ENCODE measurements around the gene SLC25A21.

SLC25A21 gene

DNA sequence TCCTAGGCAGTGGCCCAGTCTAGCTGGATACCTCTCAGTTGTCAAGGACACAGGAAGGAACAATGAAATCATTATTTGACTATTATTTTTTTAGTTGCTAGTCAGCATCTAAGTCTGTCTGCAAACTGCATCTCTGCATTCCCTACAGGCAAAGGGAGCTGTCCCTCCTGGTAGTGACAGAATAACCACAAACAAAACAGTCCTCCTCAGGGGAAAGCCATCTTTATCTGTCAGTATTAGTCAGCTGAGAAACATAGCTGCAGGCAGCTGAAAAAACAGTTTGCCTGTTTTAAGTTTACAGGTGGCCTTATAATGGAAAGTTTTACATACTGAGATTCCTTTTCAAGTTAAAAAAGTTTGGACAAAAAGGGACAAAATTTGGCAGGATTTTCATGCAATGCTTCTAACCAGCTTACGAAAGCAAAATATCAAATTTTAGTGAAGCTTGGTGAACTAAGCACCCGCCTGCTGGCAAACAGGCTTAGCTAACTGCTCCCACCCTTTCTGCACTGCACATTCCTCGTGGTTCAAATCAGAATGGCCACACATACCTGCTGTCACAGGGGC is 29.5 kb downstream of the SLC25A21 start:
- no peak for DNase-seq (ENCODE audit: low read depth, low spot score)
- no peak for TF ChIP-seq POLR2AphosphoS5 (IDR thresholded peaks at IDR 0.05; ENCODE audit: borderline replicate concordance, low read depth, low read length)
- TF ChIP-seq FOXP2 (optimal IDR thresholded peaks at IDR 0.05; ENCODE audit: control extremely low read depth, extremely low read length, insufficient read depth), result no peak
- TF ChIP-seq EZH2 (IDR thresholded peaks at IDR 0.05), result no peak
- Histone ChIP-seq H3K9me3 (ENCODE audit: low read depth, low read length) (no peaks in the 10 kb centered on the region), H3K27ac (no peak overlapping the region), H3K9ac (ENCODE audit: insufficient read length) (no peak overlapping the region), H3K4me3 (no peak overlapping the region), H3K36me3 (ENCODE audit: insufficient read depth, low read length) (no peaks in the 10 kb centered on the region)

DNA sequence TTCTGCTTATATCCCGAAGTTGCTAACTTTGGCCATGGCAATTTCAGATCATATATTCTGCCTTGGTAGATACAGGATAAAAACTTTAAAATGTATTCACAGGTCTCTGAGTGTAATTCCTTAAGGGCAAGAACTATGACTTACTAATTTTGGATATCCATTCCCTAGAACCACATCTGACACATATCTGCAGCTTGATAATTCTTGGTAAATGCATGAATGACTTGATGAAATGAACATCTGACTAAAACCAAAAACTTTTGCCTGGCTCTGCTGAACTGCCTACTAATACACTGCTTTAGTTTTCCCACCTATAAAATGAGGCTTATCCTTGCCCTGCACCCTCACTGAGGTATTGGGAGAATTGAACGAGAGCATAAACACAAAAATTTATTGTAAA is 32.2 kb downstream of the SLC25A21 start:
- Histone ChIP-seq H3K36me3 (ENCODE audit: insufficient read depth, low read length) (no peaks in the 10 kb centered on the region), H3K27ac (no peak overlapping the region), H3K9me3 (ENCODE audit: low read depth, low read length) (no peaks in the 10 kb centered on the region), H3K4me3 (no peak overlapping the region), H3K9ac (ENCODE audit: insufficient read length) (no peak overlapping the region)
- no peak for DNase-seq (ENCODE audit: low read depth, low spot score)
- TF ChIP-seq FOXP2 (optimal IDR thresholded peaks at IDR 0.05; ENCODE audit: control extremely low read depth, extremely low read length, insufficient read depth), result no peak
- no peak for TF ChIP-seq POLR2AphosphoS5 (IDR thresholded peaks at IDR 0.05; ENCODE audit: borderline replicate concordance, low read depth, low read length)
- TF ChIP-seq EZH2 (IDR thresholded peaks at IDR 0.05), result no peak

DNA sequence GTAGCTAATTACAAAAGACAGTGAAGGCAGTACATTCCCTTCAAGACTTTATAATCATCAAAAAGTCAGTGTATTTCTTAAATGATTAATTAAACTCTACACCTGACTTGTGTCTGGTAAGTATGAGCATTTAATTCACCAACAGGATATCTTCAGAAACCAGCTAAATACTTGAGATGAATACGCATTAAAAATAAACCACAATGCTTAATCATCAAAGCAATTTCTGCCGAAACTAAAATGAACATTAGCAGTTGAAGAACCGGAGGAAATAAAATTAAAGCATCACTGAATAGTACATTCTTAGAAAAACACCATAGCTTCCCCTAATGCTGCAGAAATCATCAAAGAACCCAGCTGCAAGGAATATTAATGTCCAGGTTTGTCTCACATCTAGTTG is 32.7 kb downstream of the SLC25A21 start:
- TF ChIP-seq FOXP2 (optimal IDR thresholded peaks at IDR 0.05; ENCODE audit: control extremely low read depth, extremely low read length, insufficient read depth), result no peak
- TF ChIP-seq POLR2AphosphoS5 (IDR thresholded peaks at IDR 0.05; ENCODE audit: borderline replicate concordance, low read depth, low read length), result no peak
- no peak for TF ChIP-seq EZH2 (IDR thresholded peaks at IDR 0.05)
- H3K27ac ChIP-seq, result no peak overlapping the region
- no peaks in the 10 kb centered on the region for H3K9me3 ChIP-seq (ENCODE audit: low read depth, low read length)
- no peak overlapping the region for H3K9ac ChIP-seq (ENCODE audit: insufficient read length)
- no peaks in the 10 kb centered on the region for H3K36me3 ChIP-seq (ENCODE audit: insufficient read depth, low read length)
- no peak overlapping the region for H3K4me3 ChIP-seq
- DNase-seq (ENCODE audit: low read depth, low spot score), result no peak

DNA sequence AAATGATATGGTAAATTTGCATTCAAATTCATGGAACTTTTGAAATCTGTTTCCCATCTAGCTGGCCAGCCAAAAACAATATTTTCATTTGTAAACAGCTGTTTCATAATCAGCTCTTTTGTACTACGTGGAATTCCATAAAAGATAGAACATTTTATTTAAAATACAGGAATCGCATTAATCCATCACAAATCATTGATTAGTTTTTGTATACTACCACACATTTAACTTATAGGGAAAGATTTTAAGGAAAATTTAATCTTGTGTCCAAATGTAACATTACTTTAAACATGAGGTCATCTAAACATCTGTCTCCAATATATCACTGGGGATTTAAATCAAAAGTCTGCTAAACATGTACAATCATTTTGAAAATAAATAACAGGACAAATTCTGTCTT is 33.5 kb downstream of the SLC25A21 start:
- Histone ChIP-seq H3K27ac (no peak overlapping the region), H3K9me3 (ENCODE audit: low read depth, low read length) (no peaks in the 10 kb centered on the region), H3K9ac (ENCODE audit: insufficient read length) (no peak overlapping the region), H3K4me3 (no peak overlapping the region), H3K36me3 (ENCODE audit: insufficient read depth, low read length) (no peaks in the 10 kb centered on the region)
- no peak for TF ChIP-seq FOXP2 (optimal IDR thresholded peaks at IDR 0.05; ENCODE audit: control extremely low read depth, extremely low read length, insufficient read depth)
- no peak for TF ChIP-seq POLR2AphosphoS5 (IDR thresholded peaks at IDR 0.05; ENCODE audit: borderline replicate concordance, low read depth, low read length)
- no peak for TF ChIP-seq EZH2 (IDR thresholded peaks at IDR 0.05)
- no peak for DNase-seq (ENCODE audit: low read depth, low spot score)

DNA sequence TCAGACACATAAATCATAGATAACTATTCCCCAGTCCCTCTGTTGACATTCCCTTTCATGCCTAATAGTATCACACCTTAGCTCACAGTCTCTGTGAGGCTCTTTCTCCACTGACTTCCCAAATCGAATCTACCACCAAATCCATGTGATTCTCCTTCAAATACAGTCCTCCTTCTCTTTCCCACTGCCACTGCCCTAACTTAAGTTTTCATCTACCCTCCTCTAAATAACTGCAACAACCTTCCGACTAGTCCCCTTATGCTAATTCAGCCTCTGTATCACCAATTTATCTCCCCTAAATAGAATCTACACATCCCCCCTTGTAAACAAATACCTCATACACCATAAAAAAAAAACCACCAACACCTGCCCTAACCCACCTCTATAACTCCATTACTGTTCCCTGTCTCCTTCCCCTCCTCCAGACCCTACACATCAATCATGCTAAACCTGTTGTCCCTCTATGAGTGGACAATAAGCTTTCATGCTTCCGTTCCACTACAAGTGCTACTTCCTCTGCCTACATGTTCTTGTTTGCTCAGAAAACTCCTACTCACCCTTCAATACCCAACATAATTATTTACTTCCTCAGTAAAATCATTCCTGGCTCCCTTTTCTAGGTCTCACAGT is 39.0 kb downstream of the SLC25A21 start:
- no peak for DNase-seq (ENCODE audit: low read depth, low spot score)
- Histone ChIP-seq H3K9ac (ENCODE audit: insufficient read length) (no peak overlapping the region), H3K4me3 (no peak overlapping the region), H3K36me3 (ENCODE audit: insufficient read depth, low read length) (no peaks in the 10 kb centered on the region), H3K9me3 (ENCODE audit: low read depth, low read length) (no peaks in the 10 kb centered on the region), H3K27ac (no peak overlapping the region)
- TF ChIP-seq POLR2AphosphoS5 (IDR thresholded peaks at IDR 0.05; ENCODE audit: borderline replicate concordance, low read depth, low read length) (no peak), FOXP2 (optimal IDR thresholded peaks at IDR 0.05; ENCODE audit: control extremely low read depth, extremely low read length, insufficient read depth) (no peak), EZH2 (IDR thresholded peaks at IDR 0.05) (no peak)

DNA sequence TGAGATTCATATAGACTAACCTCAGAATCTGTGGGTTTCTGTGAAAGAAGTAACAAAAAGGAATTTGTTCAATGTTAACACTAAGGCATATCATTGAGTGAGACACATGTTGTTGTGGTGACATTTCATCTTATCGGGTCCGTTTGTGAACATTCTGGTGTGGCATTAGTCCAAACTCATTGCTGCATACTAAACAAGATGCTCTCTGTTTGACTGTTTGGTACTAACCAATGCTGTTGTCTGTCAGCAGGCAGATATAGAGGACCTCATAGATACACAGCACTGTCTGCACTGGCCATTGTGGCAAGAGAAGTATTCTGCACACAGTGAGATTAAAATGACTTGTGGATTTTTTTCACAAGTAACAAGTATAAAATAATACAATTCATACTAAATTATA is 41.2 kb downstream of the SLC25A21 start:
- no peak overlapping the region for H3K4me3 ChIP-seq
- no peak overlapping the region for H3K27ac ChIP-seq
- no peak overlapping the region for H3K9ac ChIP-seq (ENCODE audit: insufficient read length)
- DNase-seq (ENCODE audit: low read depth, low spot score), result no peak
- TF ChIP-seq POLR2AphosphoS5 (IDR thresholded peaks at IDR 0.05; ENCODE audit: borderline replicate concordance, low read depth, low read length), result no peak
- no peak for TF ChIP-seq FOXP2 (optimal IDR thresholded peaks at IDR 0.05; ENCODE audit: control extremely low read depth, extremely low read length, insufficient read depth)
- H3K9me3 ChIP-seq (ENCODE audit: low read depth, low read length), result no peaks in the 10 kb centered on the region
- H3K36me3 ChIP-seq (ENCODE audit: insufficient read depth, low read length), result no peaks in the 10 kb centered on the region

DNA sequence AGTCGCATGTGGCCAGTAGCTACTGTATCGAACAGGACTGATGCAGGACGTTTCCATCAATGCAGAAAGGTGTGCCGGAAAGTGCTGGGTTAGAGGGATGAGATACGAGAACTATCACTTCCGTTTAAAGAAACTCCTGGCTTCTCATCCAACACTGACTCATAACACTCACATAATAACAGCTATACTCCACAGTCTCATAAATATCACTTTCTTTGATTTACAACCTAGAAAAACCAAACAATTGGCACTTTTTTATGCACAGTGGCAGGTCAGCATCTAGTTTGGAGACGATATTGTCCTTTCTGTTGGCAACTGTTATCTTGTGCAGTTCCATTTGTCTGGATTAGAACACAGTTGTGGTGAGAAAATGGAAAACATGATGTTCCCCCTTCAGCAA is 43.4 kb downstream of the SLC25A21 start:
- Histone ChIP-seq H3K4me3 (no peak overlapping the region), H3K9me3 (ENCODE audit: low read depth, low read length) (no peaks in the 10 kb centered on the region), H3K36me3 (ENCODE audit: insufficient read depth, low read length) (no peaks in the 10 kb centered on the region), H3K9ac (ENCODE audit: insufficient read length) (no peak overlapping the region), H3K27ac (no peak overlapping the region)
- DNase-seq (ENCODE audit: low read depth, low spot score), result no peak
- TF ChIP-seq POLR2AphosphoS5 (IDR thresholded peaks at IDR 0.05; ENCODE audit: borderline replicate concordance, low read depth, low read length) (no peak), EZH2 (IDR thresholded peaks at IDR 0.05) (no peak), FOXP2 (optimal IDR thresholded peaks at IDR 0.05; ENCODE audit: control extremely low read depth, extremely low read length, insufficient read depth) (no peak)

DNA sequence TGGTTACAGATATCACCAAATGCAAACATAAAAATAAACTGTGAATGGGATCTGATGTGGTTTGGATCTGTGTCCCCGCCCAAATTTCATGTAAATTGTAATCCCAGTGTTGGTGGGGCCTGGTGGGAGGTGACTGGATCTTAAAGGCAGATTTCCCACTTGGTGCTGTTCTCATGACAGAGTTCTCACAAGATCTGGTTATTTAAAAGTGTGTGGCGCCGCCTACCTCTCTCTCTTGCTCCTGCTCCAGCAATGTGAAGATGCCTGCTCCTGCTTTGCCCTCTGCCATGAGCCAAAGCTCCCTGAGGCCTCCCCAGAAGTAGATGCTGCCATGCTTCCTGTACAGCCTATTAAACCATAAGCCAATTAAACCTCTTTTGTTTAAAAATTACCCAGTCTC is 47.8 kb downstream of the SLC25A21 start:
- Histone ChIP-seq H3K27ac (no peak overlapping the region), H3K9ac (ENCODE audit: insufficient read length) (no peak overlapping the region), H3K4me3 (no peak overlapping the region), H3K9me3 (ENCODE audit: low read depth, low read length) (no peaks in the 10 kb centered on the region), H3K36me3 (ENCODE audit: insufficient read depth, low read length) (no peaks in the 10 kb centered on the region)
- DNase-seq (ENCODE audit: low read depth, low spot score), result no peak
- TF ChIP-seq EZH2 (IDR thresholded peaks at IDR 0.05) (no peak), FOXP2 (optimal IDR thresholded peaks at IDR 0.05; ENCODE audit: control extremely low read depth, extremely low read length, insufficient read depth) (no peak), POLR2AphosphoS5 (IDR thresholded peaks at IDR 0.05; ENCODE audit: borderline replicate concordance, low read depth, low read length) (no peak)

Data from SK-N-MC (cell line).